C4-2B (cell line): ENCODE results near the gene TRIM71.

Source experiments
- CTCF ChIP-seq: fragments of 450-650 bp; conservative IDR thresholded peaks from 2 replicates; pipeline ENCODE4 v1.5.1; 2017; ENCODE audit warnings: mild to moderate bottlenecking
- ZFX ChIP-seq: fragments of 450-650 bp; IDR thresholded peaks from 2 replicates; pipeline ENCODE4 v1.6.1; 2017

GRCh38 chr3:32797776-32798175 is 20.0 kb upstream of the TRIM71 start:
- no peak for TF ChIP-seq CTCF
- TF ChIP-seq ZFX: no peak
